Stimulated activated effector memory CD8-positive, alpha-beta T cell treated with anti-CD3 and anti-CD28 coated beads, Interleukin-12 subunit alpha, Interleukin-12 subunit beta, amount 100 ng/mL, for 72 hours (primary cell): ENCODE results near the gene RAMACL.

ENCODE experiments used
- ATAC-seq: fragments of 150-1000 bp; cut with Tn5 transposase; 2 replicates; pipeline ENCODE4 v1.10.0; 2021
- DNase-seq, 2 donors: peaks; one replicate each; pipeline ENCODE4 v3.0.0; 2021 to 2022; ENCODE audit warnings: low spot score in 2 of 2
- H3K27ac Mint-ChIP-seq: one replicate; pipeline ENCODE4 v1.8.0; 2022; ENCODE audit warnings: mild to moderate bottlenecking, mixed read lengths
- H3K36me3 Mint-ChIP-seq: one replicate; pipeline ENCODE4 v1.8.0; 2022; ENCODE audit warnings: mild to moderate bottlenecking, mixed read lengths
- H3K4me1 Mint-ChIP-seq: one replicate; pipeline ENCODE4 v1.8.0; 2022; ENCODE audit warnings: mixed read lengths
- H3K4me3 Mint-ChIP-seq: one replicate; pipeline ENCODE4 v1.8.0; 2022; ENCODE audit warnings: mild to moderate bottlenecking, mixed read lengths
- H3K9me3 Mint-ChIP-seq: one replicate; pipeline ENCODE4 v1.8.0; 2022; ENCODE audit warnings: mixed read lengths

Gene RAMACL

GRCh38 chr6:166608774-166609173 lies 22.3 kb upstream of the RAMACL start:
- no peaks in the 10 kb centered on the region for H3K4me1 Mint-ChIP-seq
- H3K9me3 Mint-ChIP-seq, result no peaks in the 10 kb centered on the region
- no peak overlapping the region for H3K27ac Mint-ChIP-seq
- DNase-seq (no peak), ATAC-seq (no peak)
- H3K36me3 Mint-ChIP-seq, result no peaks in the 10 kb centered on the region
- H3K4me3 Mint-ChIP-seq, result no peak overlapping the region

GRCh38 chr6:166605752-166606151 lies 19.3 kb upstream of the RAMACL start:
- no peaks in the 10 kb centered on the region for H3K36me3 Mint-ChIP-seq
- no peak overlapping the region for H3K27ac Mint-ChIP-seq
- ATAC-seq (no peak), DNase-seq (no peak)
- no peaks in the 10 kb centered on the region for H3K9me3 Mint-ChIP-seq
- no peak overlapping the region for H3K4me3 Mint-ChIP-seq
- H3K4me1 Mint-ChIP-seq, result no peaks in the 10 kb centered on the region

- no peak overlapping the region for H3K27ac Mint-ChIP-seq
- ATAC-seq (no peak), DNase-seq (no peak)
- no peaks in the 10 kb centered on the region for H3K9me3 Mint-ChIP-seq
- H3K4me3 Mint-ChIP-seq, result no peak overlapping the region
- H3K36me3 Mint-ChIP-seq, result no peaks in the 10 kb centered on the region
- H3K4me1 Mint-ChIP-seq, result no peaks in the 10 kb centered on the region
Observed at GRCh38 chr6:166604911-166605310, 18.4 kb upstream of the RAMACL start.

GRCh38 chr6:166604328-166604727 lies 17.9 kb upstream of the RAMACL start:
- DNase-seq, result no peak
- Mint-ChIP-seq H3K4me3 (no peak overlapping the region), H3K9me3 (no peaks in the 10 kb centered on the region), H3K4me1 (no peaks in the 10 kb centered on the region), H3K36me3 (no peaks in the 10 kb centered on the region), H3K27ac (no peak overlapping the region)
- no peak for ATAC-seq

- ATAC-seq (no peak), DNase-seq (no peak)
- Mint-ChIP-seq H3K36me3 (no peaks in the 10 kb centered on the region), H3K27ac (no peak overlapping the region), H3K4me3 (no peak overlapping the region), H3K4me1 (no peaks in the 10 kb centered on the region), H3K9me3 (no peaks in the 10 kb centered on the region)
Observed at GRCh38 chr6:166603043-166603690, 16.7 kb upstream of the RAMACL start.

- no peaks in the 10 kb centered on the region for H3K36me3 Mint-ChIP-seq
- H3K9me3 Mint-ChIP-seq, result no peaks in the 10 kb centered on the region
- DNase-seq (no peak), ATAC-seq (no peak)
- H3K4me1 Mint-ChIP-seq, result peaks cover 4% of the 10 kb centered on the region
- H3K4me3 Mint-ChIP-seq, result no peak overlapping the region
- no peak overlapping the region for H3K27ac Mint-ChIP-seq
Observed at GRCh38 chr6:166601956-166602355, 15.5 kb upstream of the RAMACL start.

GRCh38 chr6:166600931-166601330 lies 14.5 kb upstream of the RAMACL start:
- Mint-ChIP-seq H3K4me3 (no peak overlapping the region), H3K4me1 (peaks cover 8% of the 10 kb centered on the region), H3K27ac (no peak overlapping the region), H3K36me3 (no peaks in the 10 kb centered on the region), H3K9me3 (no peaks in the 10 kb centered on the region)
- ATAC-seq, result no peak
- DNase-seq, result no peak

- Mint-ChIP-seq H3K9me3 (no peaks in the 10 kb centered on the region), H3K4me1 (peaks cover 8% of the 10 kb centered on the region), H3K27ac (no peak overlapping the region), H3K4me3 (no peak overlapping the region), H3K36me3 (no peaks in the 10 kb centered on the region)
- DNase-seq (no peak), ATAC-seq (no peak)
Observed at GRCh38 chr6:166599205-166599604, 12.7 kb upstream of the RAMACL start.

- no peaks in the 10 kb centered on the region for H3K36me3 Mint-ChIP-seq
- ATAC-seq, result no peak
- H3K27ac Mint-ChIP-seq, result no peak overlapping the region
- H3K9me3 Mint-ChIP-seq, result no peaks in the 10 kb centered on the region
- peaks cover 8% of the 10 kb centered on the region for H3K4me1 Mint-ChIP-seq
- no peak for DNase-seq
- H3K4me3 Mint-ChIP-seq, result no peak overlapping the region
Observed at GRCh38 chr6:166598441-166599138, 12.1 kb upstream of the RAMACL start.

- H3K36me3 Mint-ChIP-seq, result no peaks in the 10 kb centered on the region
- H3K4me3 Mint-ChIP-seq, result no peak overlapping the region
- H3K27ac Mint-ChIP-seq, result no peak overlapping the region
- ATAC-seq, result no peak
- H3K9me3 Mint-ChIP-seq, result no peaks in the 10 kb centered on the region
- no peak for DNase-seq
- peaks cover 8% of the 10 kb centered on the region for H3K4me1 Mint-ChIP-seq
Observed at GRCh38 chr6:166597711-166598440, 11.4 kb upstream of the RAMACL start.

- no peak for ATAC-seq
- Mint-ChIP-seq H3K9me3 (no peaks in the 10 kb centered on the region), H3K4me3 (no peak overlapping the region), H3K4me1 (peaks cover 8% of the 10 kb centered on the region), H3K36me3 (no peaks in the 10 kb centered on the region), H3K27ac (no peak overlapping the region)
- no peak for DNase-seq
Observed at GRCh38 chr6:166596776-166597507, 10.5 kb upstream of the RAMACL start.

GRCh38 chr6:166595949-166596348 lies 9.5 kb upstream of the RAMACL start:
- Mint-ChIP-seq H3K9me3 (no peaks in the 10 kb centered on the region), H3K36me3 (no peaks in the 10 kb centered on the region), H3K27ac (no peak overlapping the region), H3K4me1 (peaks cover 8% of the 10 kb centered on the region), H3K4me3 (no peak overlapping the region)
- ATAC-seq (no peak), DNase-seq (no peak)

- no peak overlapping the region for H3K27ac Mint-ChIP-seq
- no peak for DNase-seq
- H3K36me3 Mint-ChIP-seq, result no peaks in the 10 kb centered on the region
- H3K4me3 Mint-ChIP-seq, result no peak overlapping the region
- ATAC-seq, result no peak
- no peaks in the 10 kb centered on the region for H3K9me3 Mint-ChIP-seq
- H3K4me1 Mint-ChIP-seq, result peaks cover 8% of the 10 kb centered on the region
Observed at GRCh38 chr6:166595061-166595780, 8.7 kb upstream of the RAMACL start.

GRCh38 chr6:166592821-166593220 lies 6.3 kb upstream of the RAMACL start:
- ATAC-seq, result no peak
- no peaks in the 10 kb centered on the region for H3K9me3 Mint-ChIP-seq

GRCh38 chr6:166591961-166592520 lies 5.6 kb upstream of the RAMACL start:
- no peak overlapping the region for H3K4me3 Mint-ChIP-seq
- H3K36me3 Mint-ChIP-seq, result no peaks in the 10 kb centered on the region
- DNase-seq (no peak), ATAC-seq (no peak)
- no peak overlapping the region for H3K27ac Mint-ChIP-seq
- no peaks in the 10 kb centered on the region for H3K9me3 Mint-ChIP-seq
- H3K4me1 Mint-ChIP-seq, result peaks cover 22% of the 10 kb centered on the region

More at GRCh38 chr6:166592821-166593220, 6.3 kb upstream of the RAMACL start:
- H3K4me3 Mint-ChIP-seq, result no peak overlapping the region
- no peaks in the 10 kb centered on the region for H3K36me3 Mint-ChIP-seq
- no peak for DNase-seq
- no peak overlapping the region for H3K27ac Mint-ChIP-seq
- peaks cover 24% of the 10 kb centered on the region for H3K4me1 Mint-ChIP-seq
